Stimulated activated naive CD4-positive, alpha-beta T cell (primary cell): Measurements from ENCODE around the gene ARID3B.
"Not testable (repeated sequence)": the region's sequence is repeated elsewhere in the genome, so short reads cannot be mapped to it uniquely, and the experiment has no call there.

Experiments used
- DNase-seq, 6 experiments: peaks; one replicate each; lab custom pipeline; 2025; lab: John Stamatoyannopoulos, UW

The ARID3B gene

GRCh38 chr15:74540761-74541493 lies at the start of gene ARID3B:
Gene ARID3B, plus strand, starts transcription at chr15:74541220. Its CDS starts 2,717 bp downstream, at chr15:74543937.
- peak; percentile 90 to 95 (median 92) for DNase-seq

- no peak for DNase-seq
These were observed 44.4 kb upstream of the ARID3B start for GRCh38 chr15:74496648-74497047.

- no peak for DNase-seq
These were observed 43.4 kb upstream of the ARID3B start for GRCh38 chr15:74497584-74497983.

GRCh38 chr15:74499366-74499765 lies 41.7 kb upstream of the ARID3B start:
- DNase-seq = no peak

DNA sequence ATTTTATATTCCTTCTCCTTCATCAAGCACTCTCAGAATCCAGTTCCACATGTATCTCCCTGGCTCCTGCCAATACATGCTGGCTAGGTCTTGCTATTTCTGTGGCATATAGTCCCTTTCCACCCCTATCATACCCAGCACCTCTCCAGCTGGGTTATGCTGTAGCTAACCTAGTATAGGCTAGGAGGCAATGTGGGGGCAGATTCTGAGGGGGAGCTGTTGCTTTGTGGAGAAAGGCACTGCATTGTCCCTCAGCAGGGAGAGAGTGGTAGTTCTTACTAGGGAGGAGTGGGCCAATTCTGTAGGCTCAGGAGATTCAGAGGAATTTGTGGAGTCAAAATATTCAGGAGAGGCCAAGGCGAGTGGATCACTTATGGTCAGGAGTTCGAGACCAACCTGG lies 40.6 kb upstream of the ARID3B start:
- DNase-seq = no peak

GRCh38 chr15:74502301-74502700 lies 38.7 kb upstream of the ARID3B start:
- no peak for DNase-seq

GRCh38 chr15:74504418-74504817 lies 36.6 kb upstream of the ARID3B start:
- DNase-seq = no peak

DNA sequence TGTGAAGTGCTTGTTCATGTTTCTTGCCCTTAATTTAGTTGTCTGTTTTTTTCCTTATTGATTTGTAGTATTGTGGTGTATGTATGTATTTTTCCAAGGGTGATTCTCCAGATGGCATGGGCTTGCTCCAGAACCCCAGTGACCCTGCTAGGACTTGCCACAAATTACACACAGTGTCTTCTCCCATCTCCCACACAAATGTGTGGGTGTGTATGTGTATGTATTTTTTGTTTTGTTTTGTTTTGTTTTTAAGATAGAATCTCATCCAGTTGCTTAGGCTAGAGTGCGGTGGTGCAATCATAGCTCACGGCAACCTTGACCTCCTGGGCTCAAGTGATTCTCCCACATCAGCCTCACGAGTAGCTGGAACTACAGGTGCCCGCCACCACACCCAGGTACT lies 36.2 kb upstream of the ARID3B start:
- no peak for DNase-seq

- DNase-seq = no peak
These were observed 35.0 kb upstream of the ARID3B start for GRCh38 chr15:74505837-74506514.

DNA sequence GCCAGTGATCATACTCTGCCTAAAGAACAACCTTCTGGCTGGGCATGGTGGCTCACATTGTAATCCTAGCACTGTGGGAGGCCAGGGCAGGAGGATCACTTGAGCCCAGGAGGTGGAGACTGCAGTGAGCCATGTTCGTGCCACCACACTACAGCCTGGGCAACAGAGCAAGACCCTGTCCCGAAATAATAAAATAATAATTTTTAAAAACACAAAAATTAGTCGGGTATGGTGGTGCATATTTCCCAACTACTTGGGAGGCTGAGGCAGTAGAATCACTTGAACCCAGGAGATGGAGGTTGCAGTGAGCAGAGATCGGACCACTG lies 34.5 kb upstream of the ARID3B start:
- no peak for DNase-seq

DNA sequence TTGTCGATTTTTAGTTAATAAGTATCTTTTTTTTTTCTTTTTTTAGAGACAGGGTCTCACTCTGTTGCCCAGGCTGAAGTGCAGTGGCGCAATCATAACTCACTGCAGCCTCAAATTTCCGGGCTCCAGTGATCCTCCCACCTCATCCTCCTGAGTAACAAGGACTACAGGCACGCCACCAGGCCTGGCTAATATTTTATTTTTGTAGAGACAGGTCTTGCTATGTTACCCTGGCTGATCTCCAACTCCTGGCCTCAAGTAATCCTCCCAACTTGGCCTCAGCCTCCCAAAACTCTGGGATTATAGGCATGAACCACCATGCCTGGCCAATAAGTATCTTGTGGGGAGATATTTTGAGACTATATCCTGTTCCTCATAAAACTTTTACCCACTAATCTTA lies 29.4 kb upstream of the ARID3B start:
- DNase-seq = no peak

- DNase-seq = not testable (repeated sequence)
These were observed 27.0 kb upstream of the ARID3B start for GRCh38 chr15:74514059-74514458.

GRCh38 chr15:74517096-74517495 lies 23.9 kb upstream of the ARID3B start:
- no peak for DNase-seq

DNA sequence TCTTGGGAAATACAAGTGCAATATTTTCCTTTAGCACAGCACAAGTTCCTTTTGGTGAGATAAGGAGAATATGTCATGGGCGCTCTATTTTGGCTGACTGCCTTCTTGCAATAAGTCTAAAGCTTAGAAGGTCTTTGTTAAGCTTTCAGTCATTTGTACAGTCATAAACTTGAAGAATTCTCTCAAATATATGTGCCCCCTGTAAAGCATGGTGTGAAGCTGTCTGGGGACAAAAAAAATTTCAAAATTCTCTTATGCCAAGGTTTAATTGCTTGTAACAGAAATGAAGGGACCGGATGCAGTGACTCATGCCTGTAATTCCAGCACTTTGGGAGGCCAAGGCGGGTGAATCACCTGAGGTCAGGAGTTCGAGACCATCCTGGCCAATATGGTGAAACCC lies 21.7 kb upstream of the ARID3B start:
- no peak for DNase-seq

GRCh38 chr15:74520407-74520806 lies 20.6 kb upstream of the ARID3B start:
- no peak for DNase-seq

DNA sequence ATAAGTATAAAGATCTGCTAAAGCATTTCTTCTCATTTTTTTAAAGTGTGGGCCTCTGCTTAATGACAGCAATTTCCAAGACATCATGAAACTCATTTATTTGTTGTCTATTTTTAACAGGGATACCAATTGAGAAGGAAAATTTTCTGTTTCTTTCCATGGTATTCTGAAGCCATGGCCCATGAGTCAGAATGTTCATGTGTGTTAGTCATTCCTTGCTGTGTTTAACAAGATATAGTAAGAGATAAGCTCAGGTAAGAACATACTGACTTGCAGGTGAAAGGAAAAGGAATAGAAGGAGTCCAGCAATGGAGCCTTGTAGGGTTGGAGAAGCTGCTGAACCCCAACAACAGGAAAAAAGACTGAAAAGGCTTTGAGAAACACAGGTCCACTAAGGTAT lies 17.0 kb upstream of the ARID3B start:
- no peak for DNase-seq

DNA sequence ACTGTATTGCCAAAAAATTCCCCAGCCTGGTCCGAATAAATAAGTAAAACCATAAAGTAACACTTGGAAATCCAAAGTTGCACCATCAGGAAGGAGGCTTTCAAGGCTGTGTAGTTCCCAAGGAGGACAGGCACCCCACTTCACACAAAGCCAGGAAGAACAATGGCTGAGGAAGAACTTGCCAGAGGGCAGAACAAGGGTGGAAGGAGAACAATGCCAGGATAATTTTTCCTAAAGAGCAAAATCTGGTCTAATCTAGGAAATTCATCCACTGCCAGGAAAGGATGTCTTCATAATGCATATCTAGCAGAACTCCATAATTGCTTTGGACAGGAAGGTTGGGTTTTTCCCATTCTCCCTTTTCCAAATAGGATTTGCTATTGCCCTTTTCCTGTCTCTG lies 15.7 kb upstream of the ARID3B start:
- DNase-seq = no peak

GRCh38 chr15:74525945-74526344 lies 15.1 kb upstream of the ARID3B start:
- DNase-seq = no peak

- no peak for DNase-seq
These were observed 12.1 kb upstream of the ARID3B start for GRCh38 chr15:74528876-74529275.

DNA sequence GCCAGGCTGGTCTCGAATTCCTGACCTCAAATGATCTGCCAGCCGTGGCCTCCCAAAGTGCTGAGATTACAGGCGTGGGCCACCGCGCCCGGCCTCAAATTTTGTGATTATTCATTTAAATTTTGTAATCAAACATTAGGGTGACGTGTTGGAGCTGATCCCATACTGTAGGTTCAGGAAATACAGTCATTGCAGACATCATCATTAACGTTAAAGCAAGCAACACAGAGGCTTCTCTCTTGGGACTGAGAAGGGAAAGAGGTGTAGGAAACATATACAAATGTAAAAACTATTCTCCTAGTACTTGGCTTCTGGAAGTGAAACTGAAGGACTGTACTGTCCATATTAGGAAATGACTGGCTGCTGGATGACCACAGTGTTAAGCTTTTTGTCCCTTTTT lies 11.1 kb upstream of the ARID3B start:
- DNase-seq = no peak

DNA sequence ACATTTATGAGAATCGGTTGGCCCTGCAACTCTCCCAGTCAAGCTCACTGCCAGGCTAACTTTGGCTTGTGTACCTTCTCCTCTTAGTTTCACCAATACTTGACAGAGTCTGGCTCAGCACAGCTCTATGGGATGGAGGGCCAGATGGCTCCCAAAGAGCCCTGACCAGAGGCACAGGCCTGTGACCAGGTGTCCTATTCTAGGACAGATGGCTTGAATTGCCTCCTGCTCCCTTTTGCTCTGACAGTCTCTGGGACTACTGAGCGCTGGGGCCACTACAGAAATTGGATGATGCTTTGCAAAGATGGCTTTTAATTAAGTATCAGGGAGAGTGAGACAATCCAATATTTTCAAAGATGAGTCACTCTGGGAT lies 10.3 kb upstream of the ARID3B start:
- no peak for DNase-seq

GRCh38 chr15:74531144-74531811 lies 9.7 kb upstream of the ARID3B start:
- no peak for DNase-seq

GRCh38 chr15:74535388-74536084 lies 5.5 kb upstream of the ARID3B start:
- DNase-seq = no peak
